ENCODE data around the gene SGIP1.

GRCh38 chr1:66752671-66753371 is 218.9 kb downstream of the SGIP1 start:
- no peak for TF ChIP-seq CTCF (IDR thresholded peaks at IDR 0.05; ENCODE audit: extremely low read depth in 1 of 2, insufficient read depth in 1 of 2, low read depth in 1 of 2, low read length in 2 of 2)
- TF ChIP-seq EZH2 (IDR thresholded peaks at IDR 0.05; ENCODE audit: borderline replicate concordance, low read depth, low read length, severe bottlenecking): no peak
